KBM-7 (cell line): ENCODE data around the gene NSMF.

ENCODE experiments used
- DNase-seq: peaks from one replicate; pipeline ENCODE4 v3.0.0-alpha.2; 2015
- in situ Hi-C: fragments of 300-500 bp; cut with MboI; formaldehyde crosslinking; loops from 2 replicates; pipeline ENCODE4 v1.14.3; 2020; ENCODE audit warnings: low sequenced_read_pairs, low pct_unique_long_range_greater_than_20kb, mixed read lengths

The NSMF gene

DNA sequence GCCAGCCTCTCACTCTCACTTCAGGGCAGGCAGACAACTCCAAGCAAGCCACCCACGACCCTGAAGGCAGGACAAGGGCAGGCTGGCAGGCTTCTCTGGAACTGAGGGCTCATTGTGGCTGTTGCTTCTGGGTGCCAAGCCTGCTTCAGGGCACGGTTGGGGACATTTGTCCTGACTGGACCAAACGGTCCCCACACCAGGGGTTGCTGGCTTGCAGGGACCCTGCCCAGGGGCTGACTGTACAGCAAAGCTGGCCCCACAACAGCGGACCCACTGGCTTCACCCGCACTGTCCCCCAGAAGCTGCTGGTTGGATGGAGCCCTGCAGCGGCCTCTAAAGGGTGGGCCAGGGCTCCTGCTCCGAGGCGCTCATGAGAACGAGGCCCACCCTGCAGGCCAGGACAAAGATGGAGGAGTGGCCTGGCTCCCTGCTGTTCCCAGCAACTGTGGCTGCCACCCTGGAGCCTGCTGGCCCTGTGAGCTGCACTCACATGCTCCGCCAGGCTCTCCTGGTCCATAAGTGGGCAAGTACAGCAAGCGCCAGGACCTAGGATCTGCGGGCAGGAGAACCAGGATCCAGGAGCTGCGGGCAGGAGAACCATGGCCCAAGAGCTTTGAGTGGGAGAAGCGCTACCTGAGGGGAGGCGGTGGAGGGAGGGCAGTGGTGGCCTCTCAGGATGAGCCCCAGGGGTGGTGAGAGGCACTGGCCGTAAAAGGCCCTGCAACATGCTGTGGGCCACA, 34.4 kb upstream of the NSMF start:
- in situ Hi-C loops = no loop called here
- no peak for DNase-seq

DNA sequence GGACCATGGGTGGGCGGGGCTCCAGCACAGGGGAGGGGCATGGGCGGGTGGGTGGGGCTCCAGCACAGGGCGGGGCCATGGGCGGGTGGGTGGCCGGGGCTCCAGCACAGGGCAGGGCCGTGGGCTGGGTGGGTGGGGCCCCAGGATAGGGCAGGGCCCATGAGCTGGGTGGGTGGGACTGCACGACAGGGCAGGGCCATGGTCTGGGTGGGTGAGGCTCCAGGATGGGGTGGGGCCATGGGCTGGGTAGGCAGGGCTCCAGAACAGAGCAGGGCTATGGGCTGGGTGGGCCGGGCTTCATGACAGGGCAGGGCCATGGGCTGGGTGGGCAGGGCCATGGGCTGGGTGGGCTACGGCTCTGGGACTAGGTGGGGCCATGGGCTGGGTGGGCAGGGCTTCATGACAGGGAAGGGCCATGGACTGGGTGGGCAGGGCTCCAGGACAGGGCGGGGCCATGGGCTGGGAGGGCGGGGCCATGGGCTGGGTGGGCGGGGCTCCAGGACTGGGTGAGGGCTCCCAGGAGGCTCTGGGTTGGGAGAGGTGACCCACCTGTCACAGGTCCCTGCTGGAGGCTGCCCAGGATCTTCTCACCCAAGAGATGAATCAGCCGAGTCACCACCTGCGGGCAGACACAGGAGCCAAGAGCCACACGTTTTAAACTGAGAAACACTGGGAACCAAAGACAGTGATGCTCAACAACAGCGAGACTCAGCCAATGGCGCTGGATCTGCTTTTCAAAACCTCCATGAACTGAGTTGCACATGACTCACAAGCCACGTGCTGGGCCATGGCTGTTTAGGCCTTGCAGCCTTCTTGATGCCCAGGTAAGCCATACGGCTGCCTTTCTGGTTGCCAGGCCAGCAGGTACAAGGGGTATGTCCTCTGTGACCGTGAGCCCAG, 33.6 kb upstream of the NSMF start:
- no peak for DNase-seq
- in situ Hi-C loops = no loop called here

- no peak for DNase-seq
- in situ Hi-C loops = no loop called here
These were observed 32.8 kb upstream of the NSMF start for GRCh38 chr9:137491735-137492432.

- DNase-seq = no peak
- in situ Hi-C loops = no loop called here
These were observed 31.5 kb upstream of the NSMF start for GRCh38 chr9:137490532-137491186.

- in situ Hi-C loops = no loop called here
- no peak for DNase-seq
These were observed 29.8 kb upstream of the NSMF start for GRCh38 chr9:137488906-137489305.

DNA sequence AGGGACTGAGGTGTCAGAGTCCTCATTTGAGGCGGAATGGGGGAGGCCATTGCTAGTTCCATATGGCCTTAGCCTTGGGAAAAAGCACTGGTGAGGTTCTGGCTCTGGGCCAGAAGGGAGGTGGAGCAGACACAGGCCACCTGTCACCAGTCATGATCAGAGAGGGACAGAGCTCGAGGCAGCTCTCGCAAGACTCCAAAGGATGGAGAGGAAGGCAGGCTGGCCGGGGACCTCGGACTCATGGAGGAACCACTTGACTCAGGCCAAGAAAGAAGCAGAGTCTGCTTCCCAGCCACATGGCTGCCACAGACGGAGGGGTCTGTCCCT, 29.2 kb upstream of the NSMF start:
- in situ Hi-C loops = no loop called here
- no peak for DNase-seq

DNA sequence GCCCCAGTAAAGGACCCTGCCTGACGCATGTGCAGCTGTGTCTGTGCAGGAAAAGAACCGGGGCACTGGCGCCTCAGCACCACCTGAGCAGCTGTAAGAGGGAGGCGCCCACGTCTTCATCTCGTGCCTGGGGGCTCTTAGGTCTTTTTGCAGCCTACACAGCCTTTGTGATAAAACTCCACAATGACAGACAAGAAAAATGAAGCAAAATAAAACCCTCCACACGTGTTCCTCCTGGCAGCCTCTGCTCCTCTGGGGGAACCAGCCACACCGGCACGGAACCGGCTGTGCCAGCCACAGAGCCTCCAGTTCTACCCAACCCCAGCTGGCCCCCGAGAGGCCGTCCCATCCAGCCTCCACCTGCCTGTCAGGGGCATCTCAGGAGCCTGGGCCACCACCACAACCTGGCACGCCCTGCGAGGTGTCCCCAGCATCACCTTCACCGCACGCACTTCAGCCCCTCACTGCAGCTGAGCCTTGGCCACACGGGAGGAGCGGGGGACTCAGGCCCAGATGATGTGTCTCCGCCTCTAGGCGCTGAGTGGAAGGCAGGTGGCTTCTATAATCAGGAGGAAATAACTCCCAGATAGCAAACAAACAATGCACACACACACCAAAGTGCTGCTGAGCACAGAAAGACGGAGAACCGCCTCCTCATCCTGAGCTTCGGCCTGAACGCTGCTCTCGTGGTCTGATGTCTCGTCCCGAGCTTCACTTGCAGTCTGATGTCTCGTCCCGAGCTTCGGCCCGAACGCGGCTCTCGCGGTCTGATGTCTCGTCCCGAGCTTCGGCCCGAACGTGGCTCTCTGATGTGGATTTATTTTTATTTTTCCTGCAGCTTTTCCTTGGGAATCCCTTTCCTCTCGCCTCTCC, 28.6 kb upstream of the NSMF start:
- in situ Hi-C loops = no loop called here
- no peak for DNase-seq

DNA sequence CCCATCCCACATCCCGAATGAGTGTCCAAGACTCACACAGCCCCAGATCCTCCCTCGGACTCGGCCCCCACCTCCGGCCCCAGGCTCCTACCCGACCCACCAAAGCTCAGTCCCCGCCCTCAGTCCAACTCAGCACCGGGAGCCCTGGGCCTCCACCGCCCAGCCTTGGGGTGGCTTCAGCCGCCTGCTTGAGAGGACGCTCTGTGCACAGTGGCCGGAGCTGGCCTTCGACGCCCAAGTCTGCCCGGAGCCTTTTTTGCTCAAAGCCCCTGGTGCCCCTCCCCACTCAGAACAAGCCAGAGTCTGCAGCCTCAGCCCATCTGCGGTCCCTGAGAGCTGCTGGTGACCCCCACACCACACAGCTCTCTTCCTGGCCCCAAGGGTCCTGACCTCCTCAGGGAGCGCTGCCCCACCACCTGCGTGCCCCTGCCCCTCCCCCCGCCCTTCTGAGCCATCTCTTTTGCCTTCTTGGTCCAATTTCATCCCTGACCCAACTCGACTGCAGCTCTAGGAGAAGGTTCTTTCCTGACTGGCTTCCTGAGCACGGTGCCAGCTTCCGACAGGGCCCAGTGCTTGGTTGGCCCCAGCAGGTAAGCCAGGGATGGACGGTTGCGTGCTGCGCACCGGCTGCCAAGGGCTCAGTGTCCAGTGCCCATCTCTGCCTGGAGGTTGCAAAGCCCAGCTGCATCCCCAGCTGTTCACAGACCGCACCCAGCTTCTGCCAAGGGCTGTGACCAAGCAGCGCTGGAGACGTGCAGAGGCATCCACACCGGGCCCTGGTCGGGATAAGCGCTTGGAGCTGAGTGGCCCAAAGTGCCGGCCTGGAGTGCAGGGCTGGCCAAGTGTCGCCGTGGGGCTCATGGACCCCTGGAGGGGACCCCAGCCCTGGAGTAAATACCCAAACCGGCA, 27.7 kb upstream of the NSMF start:
- in situ Hi-C loops = no loop called here

DNA sequence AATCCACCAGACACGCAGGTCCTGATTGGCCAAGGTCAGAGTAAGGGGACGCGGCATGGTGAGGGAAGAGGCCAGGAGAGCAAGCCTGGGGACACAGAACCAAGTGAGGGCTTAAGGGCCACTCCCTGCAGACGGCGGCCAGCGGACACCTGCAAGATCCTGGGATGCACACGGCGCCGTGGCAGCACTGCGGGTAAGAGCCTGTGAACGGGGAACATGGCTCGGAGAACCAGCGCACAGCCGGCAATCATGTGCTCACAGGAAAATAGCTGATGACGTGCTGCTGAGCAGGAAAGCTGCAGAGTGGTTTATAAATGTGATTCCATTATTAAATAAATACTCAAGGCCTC, 27.0 kb upstream of the NSMF start:
- in situ Hi-C loops = no loop called here
- DNase-seq = no peak

More for the DNA sequence above, 27.7 kb upstream of the NSMF start:
- no peak for DNase-seq

- DNase-seq = no peak
- in situ Hi-C loops = no loop called here
These were observed 26.4 kb upstream of the NSMF start for GRCh38 chr9:137485343-137486140.

GRCh38 chr9:137484551-137485315, 25.6 kb upstream of the NSMF start:
- in situ Hi-C loops = no loop called here
- DNase-seq = no peak

GRCh38 chr9:137482094-137482781, 23.1 kb upstream of the NSMF start:
- peak; percentile 78 for DNase-seq
- in situ Hi-C loops = no loop called here

GRCh38 chr9:137480686-137481683, 21.9 kb upstream of the NSMF start:
- no peak for DNase-seq
- in situ Hi-C loops = no loop called here

- in situ Hi-C loops = no loop called here
- DNase-seq = no peak
These were observed 21.0 kb upstream of the NSMF start for GRCh38 chr9:137479892-137480685.
